GM18867 (cell line): ENCODE data around the gene SLC44A4.
A peak's percentile ranks its signal among the peaks of the same experiment; 100 is the strongest.

ENCODE experiments used
- ATAC-seq: cut with Tn5 transposase; IDR thresholded peaks from one replicate; pipeline ENCODE4 v1.9.1; 2021; ENCODE audit warnings: mild to moderate bottlenecking, moderate library complexity; ENCODE audit not compliant: unreplicated experiment

The SLC44A4 gene

GRCh38 chr6:31901953-31902643 is 23.3 kb upstream of the SLC44A4 start, which contains the start of gene ZBTB12:
ZBTB12 (minus strand) TSS chr6:31902086; CDS start chr6:31901305, 781 bp downstream.
- peak; percentile 55 for ATAC-seq

GRCh38 chr6:31901415-31901952 is 22.7 kb upstream of the SLC44A4 start:
- ATAC-seq = no peak

GRCh38 chr6:31900917-31901414 is 22.2 kb upstream of the SLC44A4 start:
- no peak for ATAC-seq

GRCh38 chr6:31899882-31900722 is 21.3 kb upstream of the SLC44A4 start:
- ATAC-seq = no peak

GRCh38 chr6:31899215-31899614 is 20.4 kb upstream of the SLC44A4 start:
- no peak for ATAC-seq

GRCh38 chr6:31898383-31899011 is 19.7 kb upstream of the SLC44A4 start:
- ATAC-seq = no peak

- ATAC-seq = peak; percentile 53
Measured at GRCh38 chr6:31897612-31898382, 19.0 kb upstream of the SLC44A4 start, which contains the start of gene EHMT2. EHMT2 (minus strand) TSS chr6:31897698; CDS start chr6:31897677, 21 bp downstream.

GRCh38 chr6:31896856-31897611 is 18.2 kb upstream of the SLC44A4 start:
- ATAC-seq = peak; percentile 5

- ATAC-seq = no peak
Measured at GRCh38 chr6:31896493-31896855, 17.7 kb upstream of the SLC44A4 start.

GRCh38 chr6:31892821-31893220 is 14.0 kb upstream of the SLC44A4 start:
- ATAC-seq = no peak

- no peak for ATAC-seq
Measured at GRCh38 chr6:31889331-31889972, 10.7 kb upstream of the SLC44A4 start.

GRCh38 chr6:31888276-31889258 is 9.8 kb upstream of the SLC44A4 start:
- ATAC-seq = no peak

GRCh38 chr6:31887173-31888007 is 8.6 kb upstream of the SLC44A4 start:
- no peak for ATAC-seq

GRCh38 chr6:31886541-31886991 is 7.8 kb upstream of the SLC44A4 start:
- ATAC-seq = no peak

GRCh38 chr6:31884528-31885035 is 5.8 kb upstream of the SLC44A4 start:
- no peak for ATAC-seq

- no peak for ATAC-seq
Measured at GRCh38 chr6:31883676-31884075, 4.9 kb upstream of the SLC44A4 start.

GRCh38 chr6:31882344-31882743 is 3.5 kb upstream of the SLC44A4 start:
- ATAC-seq = no peak
